Measurements from ENCODE around the gene NPW.

DNA sequence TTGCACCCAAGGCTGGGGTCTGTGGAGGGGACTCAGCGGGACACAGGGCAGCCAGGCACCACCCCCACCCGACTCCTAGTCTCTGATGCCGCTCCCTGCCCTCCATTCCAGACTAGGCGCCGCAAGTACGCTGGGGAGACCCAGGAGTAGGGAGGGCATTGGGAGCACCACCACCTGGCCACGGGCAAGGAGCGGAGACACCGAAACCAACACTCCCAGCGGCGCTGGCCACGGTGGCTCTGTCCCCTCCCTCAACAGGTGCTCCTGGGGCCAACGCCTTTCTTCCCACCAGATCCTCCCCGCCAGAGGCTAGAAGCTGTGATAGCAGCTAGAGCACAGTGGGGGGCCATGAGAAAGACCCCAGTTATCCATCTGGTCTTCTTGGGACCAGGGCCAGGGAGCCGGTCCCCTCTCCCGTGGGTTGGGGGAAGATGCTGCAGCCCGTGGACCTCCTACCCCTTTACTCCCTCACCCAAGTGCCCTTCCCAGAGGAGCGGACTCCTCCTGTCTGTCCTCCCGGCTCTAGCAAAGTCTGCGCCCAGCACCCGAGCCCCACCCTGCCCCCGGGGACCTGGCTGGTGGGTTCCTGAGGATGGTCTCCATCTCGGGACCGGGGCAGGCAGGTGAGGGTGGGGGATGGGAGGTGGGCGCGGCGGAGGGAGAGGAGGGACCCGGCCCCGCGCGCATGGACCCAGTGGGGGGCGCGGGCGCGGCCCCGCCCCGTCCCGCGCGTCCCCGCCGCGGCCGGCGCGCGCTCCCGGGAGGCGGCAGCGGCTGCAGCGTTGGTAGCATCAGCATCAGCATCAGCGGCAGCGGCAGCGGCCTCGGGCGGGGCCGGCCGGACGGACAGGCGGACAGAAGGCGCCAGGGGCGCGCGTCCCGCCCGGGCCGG is 30.1 kb upstream of the NPW start, which contains the start of gene SYNGR3:
- TF ChIP-seq TOX (CRISPR knock-in tag; IDR thresholded peaks at IDR 0.05; ENCODE audit: borderline replicate concordance) (no peak), PATZ1 (CRISPR knock-in tag; IDR thresholded peaks at IDR 0.05; ENCODE audit: borderline replicate concordance) (no peak), TCF4 (CRISPR knock-in tag; IDR thresholded peaks at IDR 0.05; ENCODE audit: borderline replicate concordance) (no peak)
